NCI-H345 treated with DMSO at 0.1 percent for 48 hours (cell line): ENCODE results near the gene TPRG1.
A peak's percentile ranks its signal among the peaks of the same experiment; 100 is the strongest.

Source experiments
- DNase-seq: peaks from one replicate; lab custom pipeline; 2025; ENCODE audit not compliant: unreplicated experiment; lab: John Stamatoyannopoulos, UW

The TPRG1 gene

GRCh38 chr3:189349772-189350171, 178.0 kb downstream of the TPRG1 start:
- DNase-seq, result no peak

DNA sequence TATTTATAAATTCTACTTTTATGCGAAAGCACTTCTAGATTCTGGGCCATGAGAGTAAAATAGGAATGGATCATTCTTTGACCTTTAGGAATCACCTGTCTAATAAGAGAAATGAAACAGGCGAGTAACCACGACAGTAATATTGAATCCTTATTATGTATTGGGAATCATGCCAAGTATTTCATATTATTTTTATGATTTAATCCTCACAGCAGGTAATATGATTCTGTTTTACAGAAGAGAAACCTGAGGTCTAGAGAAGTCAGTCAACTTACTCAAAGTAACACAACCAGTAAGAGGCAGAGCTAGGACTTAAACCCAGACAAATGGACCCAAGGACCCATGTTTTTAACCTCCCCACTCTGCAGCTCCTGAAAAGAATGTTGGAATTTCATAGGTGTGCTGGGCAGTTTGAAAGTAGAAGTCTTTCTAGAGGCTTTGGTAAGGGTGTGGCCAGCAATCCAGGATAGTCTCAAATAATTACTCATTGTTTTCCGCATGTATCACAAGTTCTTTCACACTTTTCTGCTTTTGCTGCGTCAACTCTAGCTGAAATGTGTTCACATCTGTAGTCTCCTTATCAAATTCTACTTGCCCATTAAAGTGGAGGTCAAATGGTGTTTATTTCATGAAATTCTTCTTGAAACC, 181.7 kb downstream of the TPRG1 start:
- no peak for DNase-seq

DNA sequence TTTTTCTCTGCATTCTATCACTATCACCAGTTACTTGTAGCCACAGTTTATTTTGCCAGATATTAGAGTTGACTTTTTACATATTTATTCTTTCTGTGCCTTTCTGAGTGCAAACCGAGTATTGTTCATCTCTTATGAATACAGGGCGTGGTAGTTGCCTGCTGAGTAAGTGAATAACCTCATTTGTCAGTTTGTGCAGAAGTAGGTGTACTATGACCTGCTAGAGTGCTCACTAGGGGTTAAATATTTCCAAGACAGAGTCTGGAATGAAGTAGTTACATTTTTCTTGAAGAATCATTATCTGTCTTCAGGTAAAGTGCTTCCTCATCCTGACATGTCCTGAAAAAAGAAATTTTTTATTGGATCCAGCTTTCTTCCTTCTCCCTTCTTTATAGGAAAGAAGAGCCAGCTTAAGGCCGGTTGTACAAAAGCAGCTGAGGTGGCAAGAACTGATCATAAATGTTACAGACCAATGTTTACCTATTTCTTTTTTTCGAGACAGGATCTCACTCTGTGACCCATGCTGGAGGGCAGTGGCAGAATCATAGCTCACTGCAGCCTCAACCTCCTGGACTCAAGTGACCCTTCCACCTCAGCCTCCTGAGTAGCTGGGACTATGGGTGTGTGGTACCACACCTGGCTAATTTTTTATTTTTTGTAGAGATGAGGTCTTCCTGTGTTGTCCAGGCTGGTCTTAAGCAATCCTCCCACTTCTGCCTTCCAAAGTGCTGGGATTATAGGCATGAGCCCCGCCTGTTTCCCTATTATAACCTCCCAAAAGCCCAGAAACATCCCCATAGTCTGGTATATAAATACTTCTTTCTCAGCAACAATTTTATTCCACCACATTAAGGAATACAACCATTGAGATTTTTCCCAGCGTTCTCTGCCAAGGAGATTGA, 182.5 kb downstream of the TPRG1 start:
- no peak for DNase-seq

- DNase-seq, result no peak
These were observed 183.3 kb downstream of the TPRG1 start for GRCh38 chr3:189355115-189355480.

GRCh38 chr3:189355481-189356201, 183.9 kb downstream of the TPRG1 start:
- no peak for DNase-seq

DNA sequence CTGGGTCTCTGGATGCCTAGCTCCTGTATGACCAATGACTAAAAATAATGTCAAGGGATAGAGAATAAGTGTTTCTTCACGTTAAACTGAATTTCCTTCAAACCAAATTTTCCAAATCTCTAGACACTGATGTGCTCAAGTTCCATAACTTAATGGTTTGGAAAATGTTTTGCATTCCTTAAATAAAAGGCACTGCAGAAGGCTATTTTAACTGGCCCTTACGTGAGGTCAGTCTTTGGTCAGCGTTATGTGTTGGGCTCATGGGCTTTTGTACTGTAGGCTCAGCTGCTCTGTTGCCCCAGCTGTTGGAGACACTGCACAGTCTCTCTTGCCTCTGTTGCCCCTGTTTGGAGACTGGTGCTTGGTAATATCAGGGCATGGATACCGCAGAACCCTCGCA, 188.5 kb downstream of the TPRG1 start:
- DNase-seq, result no peak

DNA sequence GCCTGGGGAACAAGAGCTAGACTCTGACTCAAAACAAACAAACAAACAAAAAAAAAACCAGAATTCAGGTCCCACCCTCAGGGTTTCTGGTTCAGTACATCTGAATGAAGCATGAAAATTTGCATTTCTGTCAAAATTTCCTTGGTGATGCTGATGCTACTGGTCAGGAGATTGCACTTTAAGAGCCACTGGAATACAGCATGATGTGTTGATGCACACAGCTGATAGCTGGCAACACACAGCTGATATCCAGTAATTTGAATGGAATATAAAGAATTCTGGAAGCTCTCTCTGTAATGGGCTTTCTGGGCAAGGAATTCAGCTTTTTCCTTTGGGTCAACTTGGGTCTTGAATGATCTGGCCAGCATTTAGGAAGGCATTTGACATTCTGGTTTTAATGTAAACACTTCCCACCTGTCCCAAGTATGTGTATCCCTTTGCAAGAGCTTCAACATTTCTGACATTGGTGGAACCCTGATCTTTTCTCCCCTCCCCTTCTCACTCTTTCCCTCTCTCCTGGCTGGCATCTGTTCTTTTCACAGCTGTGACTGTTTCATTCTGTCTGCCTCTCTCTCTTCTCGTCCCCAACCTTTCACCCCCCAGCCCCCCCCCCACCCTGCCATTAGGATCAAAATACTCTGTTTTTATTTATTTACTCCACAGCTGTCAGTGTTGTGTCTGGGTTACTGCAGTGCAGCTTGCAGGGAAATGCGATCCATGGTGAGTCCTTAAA, 189.5 kb downstream of the TPRG1 start:
- no peak for DNase-seq

DNA sequence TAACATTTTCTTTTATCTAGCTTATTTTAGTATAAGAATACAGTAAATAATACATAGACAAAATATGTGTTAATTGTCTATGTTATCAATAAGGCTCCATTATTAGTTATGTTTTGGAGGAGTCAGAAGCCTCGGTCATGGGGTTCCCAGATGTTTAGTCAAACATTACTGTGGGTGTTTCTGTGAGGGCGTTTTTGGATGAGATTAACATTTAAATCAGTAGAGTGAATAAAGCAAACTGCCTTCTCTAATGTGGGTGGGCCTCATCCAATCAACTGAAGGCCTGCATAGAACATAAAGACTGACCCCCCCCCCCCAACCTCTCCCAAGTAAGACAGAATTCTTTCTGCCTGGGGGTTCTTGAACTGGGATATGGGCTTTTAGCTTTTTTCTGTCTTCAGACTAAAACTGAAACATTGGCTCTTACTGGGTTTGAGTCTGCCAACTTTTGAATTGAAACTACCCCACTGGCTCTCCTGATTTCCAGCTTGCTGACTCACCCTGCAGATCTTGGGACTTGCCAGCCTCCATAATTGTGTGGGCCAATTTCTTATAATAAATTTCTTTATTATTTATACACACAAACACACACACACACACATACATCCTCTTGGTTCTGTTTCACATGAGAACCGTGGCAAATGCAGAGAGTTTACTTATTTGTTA, 192.0 kb downstream of the TPRG1 start:
- DNase-seq, result no peak

- no peak for DNase-seq
These were observed 194.1 kb downstream of the TPRG1 start for GRCh38 chr3:189365609-189366564.

DNA sequence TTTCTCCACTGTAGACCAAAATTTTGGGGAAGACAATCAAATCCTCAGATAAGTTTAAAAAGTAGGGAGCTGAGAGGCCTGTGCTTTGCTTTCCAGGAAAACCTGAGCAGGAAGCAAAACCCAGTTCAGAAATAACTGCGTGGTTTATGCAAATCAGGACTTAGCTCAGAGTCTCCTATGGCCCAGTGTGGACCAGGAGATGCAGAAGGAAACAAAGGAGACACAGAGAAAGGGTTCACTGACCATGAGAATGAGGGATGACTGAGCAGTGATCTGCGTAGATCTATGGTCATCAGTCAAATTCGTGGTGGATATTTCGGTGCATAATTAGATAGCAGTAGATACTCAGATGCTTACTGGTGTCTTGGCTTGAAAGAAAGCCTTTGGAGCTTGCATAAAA, 196.6 kb downstream of the TPRG1 start:
- no peak for DNase-seq

- no peak for DNase-seq
These were observed 197.9 kb downstream of the TPRG1 start for GRCh38 chr3:189369636-189370035.

- DNase-seq, result peak; percentile 11
These were observed 200.5 kb downstream of the TPRG1 start for GRCh38 chr3:189372243-189372642.
